Small intestine (tissue), 4 donors: ENCODE measurements around the gene SDHA. TPM values are rescaled to one million over a fixed set of nuclear protein-coding genes. Genes with fewer than 3 reads are reported as not detected.

ENCODE experiments used
- polyA plus RNA-seq, 4 donors: library from polyadenylated mRNA; stranded (reverse) in 3 of 4; unstranded in 1 of 4; fragments of 200-250 nt in 3 of 4; fragments of 120-200 nt in 1 of 4; gene quantifications; one replicate each; pipeline versions ENCODE4 v1.2.1 to v1.2.3, GENCODE V29; 2013
- donor health status: healthy with polysubstance abuse.
- donor health status: Bipolar disorder and iron deficiency.
- donor health status: healthy.

Gene SDHA
- polyA plus RNA-seq, 4 donors, result 115 to 377 (median 268) TPM

Other genes starting within 250 kb of the SDHA start
- under 1 TPM in 2 of 4 donors, not detected in 2; 0.01 to 0.44 TPM for gene PLEKHG4B, start 126.2 kb upstream of the SDHA start, polyA plus RNA-seq
- gene LRRC14B, start 26.8 kb upstream of the SDHA start, polyA plus RNA-seq, result under 1 TPM in 2 of 4 donors, not detected in 2; 0.04 to 0.12 TPM
- 1 to 10 TPM; 1.3 to 6.6 (median 2.2) TPM for gene CCDC127, start 167 bp upstream of the SDHA start, polyA plus RNA-seq
- 100 to 1,000 TPM; 116 to 204 (median 175) TPM for gene PDCD6, start 53.3 kb downstream of the SDHA start, polyA plus RNA-seq
- 1 to 10 TPM in 2 of 4 donors, under 1 TPM in 2; 0.22 to 2.6 (median 0.95) TPM for gene AHRR, start 103.4 kb downstream of the SDHA start, polyA plus RNA-seq
- gene EXOC3, start 224.9 kb downstream of the SDHA start, polyA plus RNA-seq, result 10 to 100 TPM; 47.2 to 85.7 (median 64.4) TPM